Upper lobe of left lung (tissue), 4 donors: Measurements from ENCODE around the gene SPATA1.

Source experiments
- CTCF ChIP-seq, 6 experiments: fragments of 450-650 bp in 4 of 6; fragments of 200-600 bp in 2 of 6; sonication (generic) in 2 of 6; IDR thresholded peaks; one replicate each; pipeline ENCODE4 v1.5.1; 2016 to 2019; ENCODE audit warnings: antibody characterized with exemption in 6 of 6
- EP300 ChIP-seq, 4 donors: sonication (generic); formaldehyde crosslinking; IDR thresholded peaks; one replicate each; pipeline ENCODE4 v1.5.1; 2017; ENCODE audit warnings: antibody characterized with exemption in 4 of 4, control low read depth in 2 of 4
- POLR2A ChIP-seq, 4 donors: fragments of 450-650 bp; IDR thresholded peaks; one replicate each; pipeline ENCODE4 v1.5.1; 2016 to 2017; ENCODE audit warnings: antibody characterized with exemption in 4 of 4, mild to moderate bottlenecking in 2 of 4
- POLR2AphosphoS5 ChIP-seq, 2 donors: sonication (generic); formaldehyde crosslinking; IDR thresholded peaks; one replicate each; pipeline ENCODE4 v1.5.1; 2017; ENCODE audit warnings: antibody characterized with exemption in 2 of 2

GRCh38 chr1:84481317-84481716 lies 24.9 kb upstream of the SPATA1 start:
- no peak for TF ChIP-seq POLR2A (IDR thresholded peaks at IDR 0.05)
- TF ChIP-seq CTCF (IDR thresholded peaks at IDR 0.05): no peak
- TF ChIP-seq POLR2AphosphoS5 (IDR thresholded peaks at IDR 0.05): no peak
- no peak for TF ChIP-seq EP300 (IDR thresholded peaks at IDR 0.05)
